Activated CD4-positive, alpha-beta T cell treated with anti-CD3 and anti-CD28 coated beads for 4 hours (primary cell): ENCODE results near the gene EXOC6B.

Experiments
- DNase-seq, 2 donors: peaks; one replicate each; pipeline ENCODE4 v3.0.0-alpha.2; 2020

Gene EXOC6B

GRCh38 chr2:72141881-72142451 lies 683.9 kb downstream of the EXOC6B start:
- DNase-seq, result no peak

DNA sequence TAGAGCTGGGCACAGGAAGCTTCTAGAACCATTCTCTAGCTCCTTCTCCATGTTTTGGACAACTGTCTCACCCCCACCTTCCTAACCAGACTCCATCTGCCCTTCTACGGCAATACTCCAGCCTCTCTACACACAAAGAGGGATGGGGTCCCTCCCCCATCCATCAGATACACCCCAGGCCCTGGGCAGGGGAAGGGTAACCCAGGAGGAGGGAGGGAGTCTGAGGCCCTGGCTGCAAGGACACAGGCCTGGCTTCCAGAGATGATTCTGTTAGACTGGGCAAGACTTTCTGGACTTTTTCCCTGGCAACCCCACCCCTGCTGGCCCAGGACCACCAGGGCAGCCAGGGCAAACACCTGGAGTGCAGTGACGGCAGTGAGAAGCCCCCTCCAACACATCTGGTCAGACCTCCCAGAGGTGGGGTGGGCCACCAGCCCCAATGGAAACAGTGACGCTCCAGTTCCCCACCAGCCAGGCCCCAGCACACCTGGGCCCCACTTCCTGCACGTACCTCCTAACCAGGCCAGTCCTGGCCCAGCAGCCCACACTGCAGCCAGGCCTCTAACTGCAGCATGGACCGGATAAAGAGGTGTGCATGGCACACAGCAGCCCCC lies 684.7 kb downstream of the EXOC6B start:
- no peak for DNase-seq

GRCh38 chr2:72140621-72140960 lies 685.2 kb downstream of the EXOC6B start:
- no peak for DNase-seq

GRCh38 chr2:72139874-72140620 lies 685.8 kb downstream of the EXOC6B start:
- no peak for DNase-seq

DNA sequence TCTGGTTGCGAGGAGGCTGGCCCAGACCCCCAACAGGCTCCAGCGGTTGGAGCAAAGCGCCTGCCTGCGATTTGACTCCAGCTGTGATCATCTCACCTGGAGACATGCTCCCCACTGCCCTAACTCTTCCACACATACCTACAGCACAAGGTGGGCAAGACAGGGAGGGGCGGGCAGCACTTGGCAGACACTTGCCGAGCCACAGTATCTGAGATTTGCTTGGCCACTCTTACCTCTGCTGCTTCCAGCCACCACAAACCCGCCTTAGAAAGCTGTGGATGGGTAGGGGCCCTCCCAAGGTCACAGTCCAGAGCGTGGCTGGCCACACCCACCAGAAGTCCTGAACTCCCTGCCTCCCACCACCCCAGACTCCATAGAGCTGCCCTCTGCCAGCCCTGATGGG lies 686.4 kb downstream of the EXOC6B start:
- no peak for DNase-seq

DNA sequence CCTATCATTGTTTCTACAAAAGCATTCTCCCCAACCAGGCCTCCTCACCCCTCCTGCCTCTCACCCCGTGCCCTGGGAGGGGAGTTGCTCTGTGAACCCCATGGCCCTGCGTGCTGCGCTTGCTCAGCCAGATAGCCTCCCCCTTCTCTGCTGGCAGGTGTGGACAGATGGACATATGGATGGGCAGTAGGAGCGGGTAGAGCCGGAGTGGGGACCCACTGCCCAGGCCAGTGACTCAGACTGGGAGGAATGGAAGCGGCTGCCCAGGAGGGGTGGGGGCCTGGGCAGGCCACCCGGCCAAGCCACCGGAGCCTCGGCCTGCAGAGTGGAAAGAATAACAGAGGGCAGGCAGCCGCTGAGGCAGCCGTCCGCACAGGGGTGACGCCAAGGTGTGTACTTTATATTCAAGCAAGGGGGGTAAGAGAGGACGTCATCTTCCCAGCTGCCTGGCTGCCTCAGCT lies 686.9 kb downstream of the EXOC6B start:
- no peak for DNase-seq

DNA sequence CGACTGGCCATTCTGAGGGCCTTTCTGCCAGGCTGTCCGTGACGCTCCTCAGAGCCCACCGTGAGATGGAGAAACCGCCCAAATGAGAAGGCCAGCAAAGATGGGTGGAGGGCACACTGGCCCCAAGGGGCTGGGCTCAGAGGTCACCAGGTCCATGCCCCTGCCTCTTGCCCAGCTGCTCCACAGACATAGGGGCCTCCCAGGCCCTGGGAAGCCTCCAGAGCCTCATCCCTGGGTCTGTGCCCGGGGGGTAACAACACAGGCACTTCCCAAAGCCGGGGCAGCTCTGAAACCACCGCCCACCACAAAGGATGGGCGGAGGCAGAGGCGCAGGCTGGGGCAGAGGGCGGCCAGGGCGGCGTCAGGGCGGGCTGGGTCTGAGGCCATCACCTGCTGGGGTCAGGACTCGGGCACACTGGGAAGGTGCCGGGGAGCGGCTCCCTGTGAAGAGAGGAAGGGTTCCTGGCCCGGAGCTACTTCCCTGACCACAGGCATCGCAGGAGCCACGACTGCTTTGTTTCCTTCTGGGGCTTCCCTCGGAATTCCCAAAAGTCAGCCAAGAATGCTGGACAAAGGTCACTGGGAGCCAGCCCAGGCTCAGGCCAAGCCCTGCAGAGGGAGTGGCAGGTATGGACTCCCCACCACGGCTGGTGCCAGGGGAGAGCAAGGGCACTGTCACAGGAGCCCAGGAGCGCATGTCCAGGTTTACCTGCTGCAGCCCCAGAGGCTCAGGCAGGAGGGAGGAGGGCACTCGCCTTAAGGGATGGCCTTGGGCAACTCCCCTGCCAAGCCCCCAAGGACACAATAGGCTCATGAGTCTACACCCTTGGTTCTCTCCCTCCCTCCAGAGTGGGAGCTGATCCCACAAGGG lies 687.6 kb downstream of the EXOC6B start:
- no peak for DNase-seq

GRCh38 chr2:72137498-72138010 lies 688.3 kb downstream of the EXOC6B start:
- peak; percentile 35 to 56 for DNase-seq

GRCh38 chr2:72136933-72137497 lies 688.8 kb downstream of the EXOC6B start:
- DNase-seq, result no peak

- DNase-seq, result no peak
These were observed 689.5 kb downstream of the EXOC6B start for GRCh38 chr2:72136331-72136730.

- DNase-seq, result no peak
These were observed 689.9 kb downstream of the EXOC6B start for GRCh38 chr2:72135921-72136320.

DNA sequence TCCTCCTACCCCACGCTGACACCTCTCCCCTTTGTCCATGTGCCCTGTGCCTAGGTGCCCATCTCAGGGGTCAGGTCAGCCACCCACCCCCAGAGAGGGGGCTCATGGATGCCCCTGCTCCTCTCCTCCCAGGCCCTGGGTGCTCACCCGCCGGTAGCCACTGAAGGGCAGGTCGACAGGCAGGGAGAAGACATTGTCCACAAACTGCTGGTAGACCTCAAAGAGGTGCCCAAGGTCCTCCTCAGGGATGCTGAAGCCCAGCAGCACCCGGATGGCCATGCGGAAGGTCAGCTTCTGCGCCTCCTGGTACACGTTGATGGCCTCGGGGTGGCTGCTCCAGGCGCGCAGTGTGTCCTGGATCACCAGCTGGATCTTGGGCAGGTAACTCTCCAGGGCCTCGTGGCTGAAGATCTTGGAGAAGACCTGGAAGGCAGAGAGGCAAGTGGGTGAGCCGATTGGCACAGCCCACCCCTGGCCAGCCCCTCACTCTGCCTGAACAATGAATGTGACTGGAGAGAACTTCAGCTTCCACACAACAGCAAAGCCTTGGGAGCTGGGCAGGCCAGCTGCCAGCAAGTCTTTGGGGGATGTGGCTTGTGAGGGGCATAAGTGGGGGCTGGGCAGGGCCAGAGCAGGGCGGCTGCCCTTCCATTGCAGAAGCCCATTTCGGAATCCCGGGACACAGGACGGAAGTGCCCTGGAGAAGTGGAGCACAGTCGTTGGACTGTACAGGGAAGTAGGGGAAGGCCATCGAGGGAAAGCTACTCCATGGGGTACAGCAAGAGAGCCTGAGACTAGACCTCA lies 690.6 kb downstream of the EXOC6B start:
- DNase-seq, result no peak

GRCh38 chr2:72134408-72134996 lies 691.3 kb downstream of the EXOC6B start:
- no peak for DNase-seq

- no peak for DNase-seq
These were observed 692.0 kb downstream of the EXOC6B start for GRCh38 chr2:72133721-72134407.

GRCh38 chr2:72132981-72133720 lies 692.7 kb downstream of the EXOC6B start:
- no peak for DNase-seq

DNA sequence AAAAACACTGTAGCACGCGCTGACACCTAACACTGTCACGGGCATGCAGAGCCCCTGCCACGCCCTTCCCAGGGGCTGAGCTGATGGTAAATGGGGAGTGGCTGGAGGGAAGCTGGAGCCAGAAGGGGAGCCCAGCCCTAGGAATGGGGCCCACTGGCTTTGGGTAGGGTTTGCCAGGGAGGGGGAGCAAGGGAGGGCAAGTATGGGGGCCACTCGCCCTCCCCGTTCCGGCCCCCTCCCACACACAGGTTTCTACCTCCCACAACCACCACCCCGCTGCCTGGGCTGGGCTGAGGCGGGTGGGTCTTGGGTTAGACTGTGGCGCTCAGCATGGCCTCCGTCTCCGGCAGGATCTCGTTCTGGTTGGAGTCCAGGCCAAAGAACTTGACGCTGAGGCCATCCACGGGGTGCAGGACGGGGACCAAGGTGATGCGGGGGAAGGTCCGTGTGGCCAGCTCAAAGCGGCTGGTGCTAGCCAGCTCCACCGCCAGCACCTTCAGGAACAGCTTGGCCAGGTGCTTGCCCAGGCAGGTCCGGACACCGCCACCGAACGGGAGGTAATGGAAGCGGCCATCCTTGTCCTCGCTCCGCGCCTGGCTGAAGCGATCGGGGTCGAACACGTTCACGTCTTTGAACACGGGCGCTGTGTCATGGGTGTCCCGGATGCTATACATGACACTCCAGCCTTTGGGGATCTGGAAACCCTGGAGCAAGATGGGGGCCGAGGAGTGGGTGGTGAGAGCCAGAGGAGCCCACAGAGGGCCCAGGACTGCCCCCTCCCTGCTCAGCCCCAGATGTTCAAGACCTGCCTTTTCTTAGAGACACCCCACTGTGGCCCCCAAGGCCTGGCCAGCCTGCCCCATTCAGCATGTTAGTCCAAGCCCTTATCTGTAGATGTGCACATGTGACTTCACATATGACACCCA lies 693.7 kb downstream of the EXOC6B start:
- DNase-seq, result no peak

- no peak for DNase-seq
These were observed 694.4 kb downstream of the EXOC6B start for GRCh38 chr2:72131371-72131891.

DNA sequence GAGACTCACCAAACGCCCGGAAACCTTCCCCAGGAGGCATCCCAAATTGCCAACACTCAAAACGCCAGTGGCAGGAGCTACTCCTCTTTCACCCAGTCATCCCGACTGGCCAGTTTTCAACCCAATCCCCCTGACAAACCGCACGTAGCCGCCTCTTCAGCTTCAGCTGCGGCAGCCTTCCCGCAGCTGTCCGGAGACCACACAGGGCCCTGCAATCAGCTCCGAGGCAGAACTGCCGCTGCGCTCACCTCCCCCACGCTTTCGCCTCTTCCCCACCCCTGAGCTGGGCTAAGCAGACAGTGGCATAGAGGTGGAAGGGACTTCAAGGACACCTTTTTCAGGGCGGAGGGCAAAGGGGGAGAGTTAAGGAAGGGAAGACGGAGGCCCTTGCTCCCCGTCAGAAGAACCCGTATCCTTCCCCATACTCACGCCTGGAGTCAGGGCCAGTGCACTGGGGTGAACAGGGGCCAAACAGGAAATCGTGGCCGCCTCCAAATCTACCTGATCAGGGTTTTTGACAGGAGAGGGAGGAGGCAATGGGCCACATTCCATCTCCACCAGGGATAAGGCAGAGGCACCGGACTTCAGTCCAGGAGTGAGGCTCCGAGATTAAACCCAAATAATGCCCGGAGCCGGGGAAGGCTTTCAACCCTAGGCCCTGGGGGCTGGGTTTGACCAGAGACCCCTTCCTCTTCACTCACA lies 695.0 kb downstream of the EXOC6B start:
- DNase-seq, result no peak
